HG03108 (cell line): Measurements from ENCODE around the gene KCNV2.

Experiments used
- ATAC-seq: cut with Tn5 transposase; IDR thresholded peaks from one replicate; pipeline ENCODE4 v1.9.1; 2021; ENCODE audit warnings: moderate library complexity; ENCODE audit not compliant: unreplicated experiment

KCNV2 gene

DNA sequence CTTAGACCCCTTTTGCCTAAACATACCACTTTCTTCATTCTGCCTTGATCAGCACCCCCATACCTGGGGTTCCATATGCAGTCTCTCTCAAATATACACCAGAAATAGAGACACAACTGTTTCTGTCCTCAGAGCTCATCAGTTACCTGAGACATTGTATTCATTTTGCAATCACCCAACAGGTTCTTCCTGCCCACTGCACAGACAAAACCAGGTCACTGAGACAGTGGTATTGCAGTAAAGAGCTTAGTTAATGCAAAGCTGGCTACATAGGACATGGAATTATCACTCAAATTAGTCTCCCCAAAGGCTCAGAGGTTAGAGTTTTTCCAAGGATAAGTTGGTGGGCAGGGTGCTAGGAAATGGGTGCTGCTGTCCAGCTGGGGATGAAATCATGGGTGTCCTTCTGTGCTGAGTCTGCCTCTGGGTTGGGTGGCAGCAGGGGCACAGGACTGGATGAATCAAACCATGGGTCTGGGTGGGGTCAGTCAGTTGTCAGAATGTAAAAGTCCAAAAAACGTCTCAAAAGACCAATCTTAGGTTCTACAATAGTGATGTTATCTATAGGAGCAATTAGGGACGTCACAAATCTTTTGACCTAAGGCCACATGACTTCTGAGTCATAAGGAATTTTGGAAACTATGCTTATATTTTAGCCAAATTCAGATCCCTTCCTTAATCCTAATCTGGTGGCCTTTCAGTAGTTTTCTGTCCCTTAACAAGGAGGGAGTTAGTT is 41.0 kb downstream of the KCNV2 start:
- ATAC-seq: no peak

DNA sequence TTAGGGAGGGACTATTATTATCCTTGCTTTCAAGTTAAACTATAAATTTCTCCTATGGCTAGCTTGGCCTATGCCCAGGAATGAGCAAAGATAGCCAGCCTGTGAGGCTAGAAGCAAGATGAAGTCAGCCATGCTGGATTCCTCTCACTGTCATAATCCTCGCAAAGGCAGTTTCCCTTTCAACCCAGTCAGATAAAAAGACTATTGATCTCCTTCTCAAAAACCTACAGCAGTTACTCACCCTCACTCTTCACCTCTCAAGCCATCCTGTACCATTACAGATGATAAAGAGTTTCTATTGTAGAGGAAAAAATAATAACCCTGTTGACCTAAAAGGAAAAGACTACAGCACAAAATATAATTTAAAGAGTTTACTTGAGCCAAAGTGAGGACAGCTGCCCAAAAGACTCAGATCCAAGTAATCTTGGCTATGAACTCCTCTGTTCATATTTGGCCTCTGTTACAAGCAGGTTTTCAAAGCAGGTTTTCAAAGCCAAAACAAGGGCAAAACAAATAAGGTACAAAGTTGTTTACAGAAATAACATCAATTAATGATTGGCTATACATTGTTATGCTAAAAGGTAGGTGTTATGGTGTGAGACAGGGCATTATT is 41.7 kb downstream of the KCNV2 start:
- no peak for ATAC-seq

DNA sequence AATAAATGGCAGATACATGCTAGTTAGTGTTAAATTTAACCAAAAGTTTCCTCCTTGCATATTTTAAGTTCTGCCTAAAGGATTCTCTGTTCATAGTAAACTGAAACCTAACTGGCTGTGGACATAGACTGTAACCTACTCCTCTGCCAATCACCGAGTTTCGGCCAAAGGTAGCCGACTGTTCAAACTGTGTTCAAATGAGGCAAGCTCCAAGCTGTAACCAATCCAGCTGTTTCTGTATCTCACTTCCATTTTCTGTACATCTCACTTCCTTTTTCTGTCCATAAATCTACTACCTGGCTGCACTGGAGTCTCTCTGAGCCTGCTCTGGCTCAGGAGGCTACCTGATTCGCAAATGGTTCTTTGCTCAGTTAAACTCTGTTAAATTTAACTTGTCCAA is 44.1 kb downstream of the KCNV2 start:
- ATAC-seq: no peak

DNA sequence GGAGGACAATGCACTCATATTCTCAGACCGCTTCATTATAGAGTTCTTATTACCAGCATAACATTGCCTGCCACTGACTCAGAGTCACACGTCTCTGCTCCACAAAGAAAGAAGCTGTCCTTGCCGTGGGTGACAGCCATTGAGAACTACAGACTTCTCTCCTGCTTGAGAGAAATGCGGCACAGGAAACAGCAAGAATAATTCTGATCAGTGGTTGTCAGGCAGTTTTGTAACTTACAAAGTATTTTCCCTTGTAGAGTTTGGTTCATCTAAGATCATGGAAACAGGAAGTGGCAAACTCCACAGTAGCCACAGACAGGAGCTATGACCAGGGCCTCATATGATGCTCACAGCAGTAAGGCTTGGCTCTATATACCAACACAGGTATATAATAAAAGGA is 47.0 kb downstream of the KCNV2 start:
- ATAC-seq: no peak

GRCh38 chr9:2765250-2765880 is 48.1 kb downstream of the KCNV2 start:
- no peak for ATAC-seq

DNA sequence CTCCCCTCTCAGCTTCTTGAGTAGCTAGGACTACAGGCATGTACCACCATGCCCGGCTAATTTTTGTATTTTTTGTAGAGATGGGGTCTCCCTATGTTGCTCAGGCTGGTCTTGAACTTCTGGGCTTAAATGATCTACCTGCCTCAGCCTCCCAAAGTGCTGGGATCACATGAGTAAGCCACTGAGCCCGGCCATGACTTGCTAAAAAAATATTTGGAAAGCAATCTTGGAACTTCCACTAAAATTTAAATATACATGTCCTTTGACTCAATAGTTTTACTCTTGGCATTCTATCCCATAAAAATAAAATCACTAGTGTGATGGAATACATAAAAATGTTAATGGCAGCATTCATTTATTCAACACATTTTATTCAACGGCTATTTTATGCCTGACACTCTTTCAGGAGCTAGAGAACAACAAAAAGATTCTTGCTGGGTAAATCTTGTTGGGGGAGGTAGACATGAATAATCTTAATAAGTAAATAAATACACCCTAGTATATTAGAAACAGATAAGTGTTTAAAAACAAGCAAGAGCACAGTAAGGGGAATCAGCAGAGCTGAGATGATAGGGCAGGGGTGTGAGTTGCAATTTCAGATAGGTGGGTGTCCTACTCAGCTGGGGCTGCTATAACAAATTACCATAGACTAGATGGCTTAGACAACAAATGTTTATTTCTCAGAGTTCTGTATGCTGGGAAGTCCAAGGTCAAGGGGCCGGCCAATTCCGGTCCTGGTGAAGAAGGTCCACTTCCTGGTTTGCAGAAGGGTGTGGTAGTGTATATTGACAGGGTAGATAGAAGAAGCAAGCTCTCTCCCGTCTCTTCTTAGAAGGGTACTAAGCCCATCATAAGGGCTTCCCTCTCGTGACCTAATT is 50.7 kb downstream of the KCNV2 start:
- ATAC-seq: no peak

DNA sequence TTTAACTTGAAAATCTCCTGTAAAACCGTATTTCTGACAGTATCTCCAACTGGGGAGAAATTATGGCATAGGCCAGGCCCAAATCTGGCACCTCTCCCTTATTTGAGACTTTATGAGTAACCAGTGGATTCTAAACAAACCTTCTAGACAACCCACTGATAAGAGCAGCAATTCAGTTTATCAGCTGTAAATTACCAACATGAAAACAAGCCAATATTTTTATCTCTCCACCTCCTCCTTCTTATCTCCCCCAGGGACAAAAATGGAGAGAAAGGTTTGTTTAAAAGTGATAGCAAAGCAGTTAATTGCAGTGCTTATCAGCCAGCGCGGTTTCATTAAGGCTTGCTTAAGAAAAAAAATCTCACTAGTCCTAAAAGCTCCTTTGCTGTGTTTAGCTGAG is 53.8 kb downstream of the KCNV2 start:
- ATAC-seq: no peak

DNA sequence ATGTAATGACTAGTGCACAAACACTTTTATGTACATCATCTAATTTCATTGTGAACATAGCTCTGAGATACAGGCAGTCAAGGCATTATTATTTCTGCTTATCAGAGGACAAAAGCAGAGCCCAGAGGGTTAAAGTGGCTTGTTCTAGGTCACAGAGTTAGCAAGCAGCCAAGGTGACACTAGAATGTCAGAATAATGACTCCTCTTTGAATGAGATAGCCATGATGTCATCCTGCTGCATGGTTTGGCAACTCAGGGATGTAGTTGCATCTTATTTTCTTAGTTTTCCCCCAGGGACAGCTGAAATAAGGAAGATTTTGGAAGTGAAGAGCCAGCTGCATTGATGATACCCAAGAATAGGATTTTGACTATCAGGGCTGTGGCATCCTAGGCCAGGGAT is 54.4 kb downstream of the KCNV2 start:
- no peak for ATAC-seq

- ATAC-seq: no peak
Measured at GRCh38 chr9:2777454-2777853, 60.1 kb downstream of the KCNV2 start.

- ATAC-seq: no peak
Measured at GRCh38 chr9:2778816-2779215, 61.5 kb downstream of the KCNV2 start.
